GM21619 (cell line): ENCODE measurements around the gene PCBP3.

ENCODE experiments used
- ATAC-seq: cut with Tn5 transposase; IDR thresholded peaks from one replicate; pipeline ENCODE4 v1.9.1; 2021; ENCODE audit not compliant: unreplicated experiment

PCBP3 gene

DNA sequence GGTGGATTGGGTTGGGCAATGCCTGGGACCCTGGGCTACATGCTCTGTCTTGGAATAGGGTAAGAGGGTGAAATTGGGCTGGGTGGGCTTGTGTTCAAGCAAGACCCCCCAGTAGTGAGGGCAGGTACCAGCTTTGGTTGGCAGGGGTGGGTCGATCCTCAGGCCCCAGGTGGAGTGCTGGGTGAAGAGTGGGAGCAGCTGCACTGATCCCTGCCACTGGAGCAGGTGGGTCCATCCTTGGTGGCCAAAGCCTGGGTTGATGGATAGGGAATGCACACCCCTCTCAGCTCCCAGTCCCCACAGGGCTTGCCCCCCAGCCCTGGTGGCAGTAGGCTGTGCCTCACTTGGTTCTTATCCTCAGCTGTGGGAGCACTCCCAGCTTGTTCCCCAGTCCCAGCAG lies 135.2 kb downstream of the PCBP3 start:
- ATAC-seq, result no peak

DNA sequence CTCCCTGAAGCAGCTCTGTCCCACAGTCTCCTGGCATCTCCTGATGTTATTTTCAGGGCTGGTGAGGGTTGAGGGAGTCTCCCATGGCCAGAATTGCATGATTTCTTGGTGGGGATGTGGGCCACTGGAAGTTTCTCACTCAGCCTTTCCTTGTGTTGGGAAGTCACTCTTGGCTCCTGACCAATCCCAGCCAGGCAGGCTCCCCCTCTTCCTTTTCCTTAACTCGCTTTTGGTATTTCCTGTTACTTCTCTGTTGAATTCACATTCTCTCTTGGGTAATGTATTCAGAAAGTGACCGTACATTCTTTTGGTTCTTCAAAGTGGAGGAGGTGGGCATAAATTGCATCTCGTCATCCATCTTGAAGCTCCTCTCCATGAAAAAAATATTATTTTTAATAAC lies 135.7 kb downstream of the PCBP3 start:
- ATAC-seq, result no peak

DNA sequence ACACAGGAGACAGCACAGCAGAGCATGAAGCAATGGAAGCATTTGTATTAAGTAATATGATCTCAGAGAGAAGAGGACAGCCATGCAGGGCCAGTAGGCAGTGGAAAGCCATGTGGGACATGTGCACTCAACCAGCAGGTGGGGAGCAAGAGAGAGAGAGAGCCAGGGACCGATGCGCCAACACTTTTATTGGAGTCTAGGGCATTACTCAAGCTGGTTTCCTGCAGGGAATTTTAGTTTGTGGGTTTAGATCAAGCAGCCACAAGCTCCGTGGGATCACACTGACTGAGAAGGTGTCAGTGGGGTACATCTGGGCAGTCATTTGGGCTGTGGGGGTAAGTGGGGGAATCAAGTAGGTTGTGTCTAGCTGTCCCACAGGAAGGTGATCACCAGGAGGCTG lies 137.1 kb downstream of the PCBP3 start:
- no peak for ATAC-seq

DNA sequence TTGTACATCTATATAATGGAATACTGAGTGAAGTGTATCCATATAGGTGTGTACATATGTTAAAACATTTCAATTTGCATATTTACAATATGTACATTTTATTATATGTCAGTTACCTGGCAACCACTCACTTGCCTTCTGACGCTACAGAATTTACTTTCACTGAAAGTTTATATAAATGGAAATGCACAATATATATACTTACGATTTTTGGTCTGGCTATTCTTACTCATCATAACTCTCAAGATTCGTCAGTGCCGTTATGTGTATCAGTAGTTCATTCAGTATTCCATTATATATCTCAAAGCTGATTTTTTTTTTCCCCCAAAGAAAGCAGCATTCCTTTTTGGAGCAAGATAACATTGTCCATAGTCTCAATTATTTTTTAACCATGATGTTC lies 138.2 kb downstream of the PCBP3 start:
- no peak for ATAC-seq

DNA sequence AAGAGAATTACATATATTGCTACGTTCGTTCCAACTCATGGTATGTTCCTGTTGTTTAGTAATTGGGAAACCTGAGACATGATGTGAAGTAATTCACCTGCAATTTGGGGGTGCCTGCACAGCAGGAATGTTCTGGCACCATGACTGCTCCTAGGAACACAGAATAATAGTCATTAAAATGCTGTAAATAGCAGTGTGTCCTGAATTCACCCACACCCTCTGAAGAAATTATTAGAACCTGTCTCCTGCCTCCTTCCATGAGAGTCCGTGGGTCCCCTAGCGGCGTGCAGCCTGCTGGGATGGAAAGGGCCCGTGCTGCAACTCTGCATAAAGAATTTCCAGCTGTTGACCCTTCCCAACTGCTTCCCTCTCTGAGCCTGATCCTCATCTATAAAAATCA lies 143.1 kb downstream of the PCBP3 start:
- no peak for ATAC-seq

DNA sequence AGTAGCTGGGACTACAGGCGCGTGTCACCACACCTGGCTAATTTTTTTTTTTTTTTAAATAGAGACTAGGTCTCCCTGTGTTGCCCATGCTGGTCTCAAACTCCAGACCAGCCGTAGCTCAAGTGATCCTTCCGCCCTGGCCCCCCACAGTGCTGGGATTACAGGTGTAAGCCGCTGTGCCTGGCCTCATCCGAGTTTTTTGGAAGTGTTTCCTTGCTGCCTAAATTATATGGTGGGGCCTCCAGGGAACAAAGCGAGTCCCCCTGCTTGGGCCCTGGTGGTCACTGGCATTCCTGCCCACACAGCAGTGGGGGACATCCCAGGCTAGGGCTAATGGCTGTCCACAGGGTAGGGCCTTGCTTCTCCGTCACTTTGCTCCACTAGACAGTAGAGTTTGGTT lies 143.8 kb downstream of the PCBP3 start:
- no peak for ATAC-seq

DNA sequence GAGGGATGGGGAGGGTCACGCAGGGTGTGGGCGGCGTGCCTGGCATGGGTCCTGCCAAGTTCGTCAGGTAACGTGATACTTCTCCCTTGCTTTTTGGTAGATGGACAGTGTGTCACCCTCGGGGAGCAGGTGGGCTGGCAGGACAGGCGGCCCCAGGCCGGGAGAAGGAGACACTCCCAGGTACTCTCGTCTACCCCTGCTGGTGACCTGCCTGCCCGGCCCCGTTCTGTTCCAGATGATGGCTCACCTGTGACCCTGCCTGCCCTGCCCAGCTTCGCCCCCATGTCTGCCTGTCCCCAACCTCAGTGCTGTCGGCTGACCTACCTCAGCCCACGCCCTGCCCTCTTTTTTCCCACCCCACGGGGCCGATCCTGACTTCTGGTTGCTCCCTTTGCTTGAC lies 144.7 kb downstream of the PCBP3 start:
- ATAC-seq, result no peak

DNA sequence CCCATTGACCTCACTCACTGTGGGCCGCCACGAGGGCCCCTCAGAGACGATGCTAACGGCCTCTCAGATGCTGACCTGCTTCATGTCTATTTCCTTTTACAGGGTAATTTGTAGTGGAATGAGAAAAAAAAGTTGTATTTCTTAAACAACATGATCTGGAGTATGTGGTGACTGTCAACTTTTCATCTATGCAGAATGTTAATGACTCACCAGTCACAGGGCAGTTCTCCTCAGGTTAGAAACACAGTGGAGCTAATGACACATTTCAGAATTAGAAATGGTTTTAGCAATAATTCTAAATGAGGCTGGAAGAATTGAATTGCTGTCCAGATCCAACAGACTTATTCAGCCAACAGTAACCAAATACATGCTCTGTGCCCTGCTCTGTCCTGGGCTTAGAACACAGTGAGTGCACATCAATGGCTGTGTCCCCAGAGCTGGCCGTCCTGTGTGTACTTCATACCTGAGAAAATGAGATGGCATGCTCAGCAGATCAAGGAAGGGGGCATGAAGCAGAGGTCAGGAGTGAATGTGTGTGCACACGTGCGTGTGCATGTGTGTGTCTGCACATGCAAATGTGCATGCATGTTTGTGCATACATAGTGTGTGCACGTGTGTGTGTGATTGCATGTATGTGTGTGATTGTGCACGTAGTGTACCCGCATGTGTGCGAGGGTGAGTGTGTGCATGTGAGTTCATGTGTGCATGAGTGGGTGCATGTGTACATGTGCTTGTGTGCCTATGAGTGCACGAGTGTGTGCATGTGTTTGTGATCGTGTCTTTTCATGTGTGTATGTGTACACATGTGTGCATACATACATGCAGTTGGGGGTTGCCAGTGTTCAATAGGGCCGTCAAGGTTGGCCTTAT lies 145.3 kb downstream of the PCBP3 start:
- ATAC-seq, result no peak

DNA sequence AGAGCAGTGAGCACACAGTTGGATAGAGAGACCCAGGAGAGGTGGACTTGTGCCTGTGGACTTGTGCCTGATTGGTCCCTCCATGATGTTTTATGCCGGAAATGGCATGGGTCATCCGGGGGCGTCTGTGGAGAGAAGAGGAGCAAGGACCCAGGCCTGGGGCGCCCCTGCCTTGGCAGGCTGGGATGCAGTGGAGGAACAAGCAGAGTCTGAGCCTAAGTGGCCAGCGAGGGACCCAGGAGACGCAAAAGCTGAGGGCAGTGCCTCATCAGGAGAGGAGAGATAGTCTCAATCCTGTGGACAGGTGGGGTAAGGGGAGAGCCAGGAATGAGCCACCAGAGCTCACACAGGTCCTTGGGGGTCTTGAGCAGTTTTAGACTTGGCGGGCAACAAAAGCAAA lies 146.9 kb downstream of the PCBP3 start:
- no peak for ATAC-seq

DNA sequence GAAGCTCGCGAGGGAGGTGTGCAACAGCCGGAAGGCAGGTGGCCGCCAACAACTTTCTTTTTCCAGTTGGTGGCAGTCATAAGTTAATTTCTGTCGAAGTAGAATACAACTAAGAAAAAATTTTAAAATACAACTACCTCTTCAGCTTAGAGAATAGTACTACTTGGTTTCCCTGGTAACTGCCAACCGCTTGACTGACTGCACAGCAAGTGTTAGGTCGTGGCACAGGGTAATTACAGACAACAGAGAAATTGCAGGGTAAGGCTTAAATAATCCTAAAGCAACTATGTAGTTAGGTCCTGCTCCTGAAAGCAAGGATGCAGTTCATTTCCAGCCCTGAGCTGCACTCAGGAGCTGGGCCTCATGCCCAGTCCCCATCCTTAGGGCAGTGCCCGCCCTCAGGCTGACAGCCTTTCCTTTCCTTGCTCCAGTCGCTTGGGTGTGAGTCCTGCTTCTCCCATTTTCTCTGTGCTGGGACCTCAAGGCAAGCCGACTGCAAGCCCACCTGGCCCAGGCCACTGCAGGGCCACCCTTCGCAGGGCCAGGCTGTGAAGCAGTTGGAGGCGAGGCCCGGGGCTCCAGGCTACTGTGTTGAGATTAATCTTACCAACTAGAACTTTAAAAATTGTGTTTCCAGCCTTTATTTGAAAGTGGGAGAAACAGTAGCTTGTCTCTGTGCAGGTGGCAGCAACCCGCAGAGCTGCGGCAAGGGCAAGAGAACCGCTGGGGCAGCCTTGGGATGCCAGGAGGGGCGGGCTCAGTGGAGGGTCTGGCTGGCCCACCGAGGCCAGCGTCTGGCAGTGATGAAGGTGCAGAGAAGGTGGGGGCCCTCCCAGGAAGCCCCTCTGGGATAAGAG lies 148.3 kb downstream of the PCBP3 start:
- no peak for ATAC-seq

DNA sequence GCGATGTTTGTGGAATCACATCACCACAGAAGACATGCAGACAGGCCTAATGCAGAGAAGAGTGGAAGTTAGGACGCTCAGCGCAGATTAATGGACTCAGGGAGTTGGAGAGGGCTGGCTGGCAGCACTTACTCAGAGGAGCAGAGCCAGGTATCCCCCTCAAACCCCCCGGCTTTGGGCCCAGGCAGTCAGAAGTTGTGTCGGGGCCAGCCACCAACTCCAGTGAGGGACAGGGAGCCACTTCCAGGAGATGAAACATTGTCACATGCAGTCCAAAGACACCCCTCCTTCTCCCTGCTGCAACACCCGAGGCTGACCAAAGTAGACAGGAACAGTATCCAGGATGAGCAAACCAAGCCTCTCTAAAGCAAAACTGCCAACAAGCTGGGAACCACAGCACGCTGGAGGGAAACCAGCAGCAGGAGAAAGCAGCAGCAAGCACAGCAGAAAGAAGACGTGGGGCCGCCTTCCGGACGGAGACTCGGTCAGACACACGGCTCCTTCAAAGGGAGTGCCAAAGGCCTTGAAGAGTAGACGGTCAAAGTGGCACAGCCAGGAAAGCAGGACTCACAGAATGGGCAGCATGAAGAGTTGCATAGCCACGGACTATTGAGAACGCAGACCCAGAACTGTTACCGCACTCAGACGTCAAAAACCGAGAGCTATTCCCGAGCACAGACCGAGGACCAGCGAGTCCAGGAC lies 149.3 kb downstream of the PCBP3 start:
- ATAC-seq, result no peak

DNA sequence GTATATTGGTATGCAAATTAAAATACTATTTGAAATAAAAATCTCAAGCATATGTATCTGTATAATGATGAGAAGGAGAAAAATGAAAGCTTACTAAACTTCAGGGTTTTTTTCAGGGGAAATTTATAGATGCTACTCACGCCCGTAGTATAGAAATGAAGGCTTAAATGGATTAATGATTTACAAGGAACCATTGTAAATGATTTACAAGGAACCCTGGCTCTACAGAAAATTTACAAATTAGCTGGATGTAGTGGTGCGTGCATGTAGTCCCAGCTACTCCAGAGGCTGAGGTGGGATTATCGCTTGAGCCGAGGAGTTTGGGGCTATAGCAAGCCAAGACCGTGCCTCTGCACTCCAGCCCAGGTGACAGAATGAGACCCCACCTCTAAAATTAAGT lies 150.5 kb downstream of the PCBP3 start:
- no peak for ATAC-seq

DNA sequence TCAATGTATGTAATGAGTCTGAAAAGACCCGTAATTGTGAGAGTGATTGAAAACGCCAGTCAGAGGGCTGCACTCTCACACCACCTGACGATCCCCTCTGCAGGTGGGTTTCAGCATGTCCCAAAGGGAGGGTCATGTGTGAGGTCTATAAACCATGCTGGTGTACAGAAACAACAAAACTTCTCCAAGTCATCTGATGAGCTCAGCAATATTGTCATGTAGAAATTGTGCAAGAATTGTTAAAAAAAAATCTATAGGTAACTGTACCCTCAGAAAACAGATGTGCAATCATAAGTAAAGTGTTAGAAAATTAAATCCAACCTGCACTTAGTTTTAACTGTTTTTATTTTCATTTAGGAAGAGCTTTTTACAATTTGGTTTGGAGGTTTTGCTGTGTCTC lies 152.5 kb downstream of the PCBP3 start:
- no peak for ATAC-seq

DNA sequence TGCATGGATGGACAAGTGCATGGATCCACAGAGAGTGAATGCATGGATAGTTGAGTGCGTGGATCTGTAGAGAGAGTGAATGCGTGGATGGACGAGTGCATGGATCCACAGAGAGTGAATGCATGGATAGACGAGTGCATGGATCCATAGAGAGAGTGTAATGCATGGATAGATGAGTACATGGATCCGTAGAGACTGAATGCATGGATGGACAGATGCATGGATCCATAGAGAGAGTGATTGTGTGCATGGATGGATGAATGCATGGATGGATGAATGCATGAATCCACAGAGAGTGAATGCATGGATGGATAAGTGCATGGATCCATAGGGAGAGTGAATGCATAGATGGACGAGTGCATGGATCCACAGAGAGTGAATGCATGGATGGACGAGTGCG lies 153.8 kb downstream of the PCBP3 start:
- ATAC-seq, result no peak

DNA sequence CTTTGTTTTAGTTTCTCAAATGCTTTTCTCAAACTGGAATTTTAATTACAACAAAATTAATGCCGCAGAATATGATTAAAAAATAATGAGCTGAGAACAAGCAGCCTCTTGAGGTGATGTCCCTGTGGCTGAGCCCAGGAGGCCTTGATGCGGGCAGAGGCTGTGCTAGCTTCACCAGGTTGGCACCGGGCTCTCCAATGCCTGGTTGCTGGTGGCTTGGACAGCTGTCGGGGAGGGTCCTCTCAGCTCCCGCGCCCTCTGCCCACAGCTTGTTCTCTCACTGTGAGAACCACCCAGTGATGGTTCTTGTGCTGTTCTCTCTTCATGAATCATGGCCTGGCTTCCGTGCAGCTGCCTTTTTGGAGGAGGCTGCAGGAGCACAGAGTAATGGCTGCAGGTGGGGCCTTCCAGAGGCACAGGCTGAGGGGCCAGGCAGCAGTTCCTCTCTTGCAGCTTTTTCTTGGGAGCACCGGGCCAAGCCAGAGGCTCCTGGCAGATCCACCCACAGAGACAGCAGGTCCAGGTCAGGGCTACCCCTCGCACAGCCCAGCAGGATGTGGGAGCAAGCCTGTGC lies 156.3 kb downstream of the PCBP3 start:
- no peak for ATAC-seq

DNA sequence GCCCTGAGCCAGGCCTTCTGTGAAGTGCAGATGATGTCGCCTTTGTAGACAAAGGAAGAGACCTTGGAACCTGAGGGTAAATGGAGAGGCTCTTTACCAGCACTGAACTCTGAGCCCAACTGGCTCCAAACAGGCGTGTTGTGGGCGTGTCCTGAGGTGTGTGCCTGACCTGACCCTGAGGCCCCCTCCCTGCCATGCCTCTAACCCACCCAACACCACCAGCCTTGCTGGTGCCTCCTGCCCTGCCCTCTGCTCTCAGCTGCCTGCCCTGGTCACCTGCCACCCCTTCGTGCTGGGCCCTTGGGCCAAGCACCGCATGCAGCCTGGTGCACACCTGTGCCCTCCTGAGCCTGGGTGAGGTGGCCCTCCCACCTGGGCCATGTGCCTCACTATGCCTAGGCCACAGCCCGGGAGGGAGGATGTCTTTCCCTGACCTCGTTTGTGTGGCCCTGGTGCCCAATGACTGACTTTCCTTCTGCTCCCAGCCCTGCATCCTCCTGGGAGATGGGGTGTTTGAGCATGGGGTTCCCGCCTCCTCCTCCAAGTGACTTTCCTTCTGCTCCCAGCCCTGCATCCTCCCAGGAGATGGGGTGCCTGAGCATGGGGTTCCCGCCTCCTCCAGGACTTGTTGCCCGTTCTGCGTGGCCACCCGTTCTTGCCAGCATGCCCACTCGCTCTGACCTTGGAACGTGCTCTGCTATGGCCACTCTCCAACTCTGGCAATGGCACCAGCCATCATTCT lies 157.0 kb downstream of the PCBP3 start:
- ATAC-seq, result no peak

DNA sequence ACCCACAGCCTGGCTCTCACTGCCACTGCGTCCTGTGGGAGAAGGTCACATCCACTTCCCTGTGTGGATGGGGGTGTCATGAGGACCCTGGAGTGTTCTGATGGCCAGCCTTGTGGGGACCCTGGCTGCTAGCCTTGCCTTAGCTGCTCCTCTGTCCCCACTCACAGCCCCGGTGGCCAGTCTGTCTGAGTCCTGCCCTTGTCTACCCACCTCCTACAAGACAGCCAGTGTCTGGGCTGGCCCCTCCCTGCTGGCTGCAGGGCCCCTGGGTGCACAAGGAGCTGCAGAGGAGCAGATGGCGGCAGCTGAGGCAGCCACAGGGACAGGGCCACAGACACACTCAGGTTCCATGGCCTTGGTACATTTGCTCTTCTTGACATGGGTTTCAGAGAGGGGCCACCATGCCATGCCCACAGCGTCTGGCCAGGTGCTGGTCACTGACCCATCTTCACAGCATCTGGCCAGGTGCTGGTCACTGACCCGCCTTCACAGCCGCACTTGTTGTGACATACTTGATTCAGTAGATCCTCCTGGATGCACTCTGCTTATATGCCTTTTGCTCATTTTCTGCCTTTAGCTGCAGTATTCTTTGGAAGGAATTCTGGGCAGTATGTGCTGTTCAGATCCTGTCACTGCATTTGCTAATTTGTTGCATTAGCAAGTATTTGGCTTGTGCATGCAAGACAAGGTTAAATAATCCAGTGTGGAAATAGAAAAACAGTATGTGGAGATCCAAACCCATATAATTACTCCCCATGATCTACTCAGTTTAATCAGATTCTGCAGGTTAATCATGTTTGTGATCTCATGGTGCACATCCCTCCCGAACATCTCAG lies 157.8 kb downstream of the PCBP3 start:
- no peak for ATAC-seq

DNA sequence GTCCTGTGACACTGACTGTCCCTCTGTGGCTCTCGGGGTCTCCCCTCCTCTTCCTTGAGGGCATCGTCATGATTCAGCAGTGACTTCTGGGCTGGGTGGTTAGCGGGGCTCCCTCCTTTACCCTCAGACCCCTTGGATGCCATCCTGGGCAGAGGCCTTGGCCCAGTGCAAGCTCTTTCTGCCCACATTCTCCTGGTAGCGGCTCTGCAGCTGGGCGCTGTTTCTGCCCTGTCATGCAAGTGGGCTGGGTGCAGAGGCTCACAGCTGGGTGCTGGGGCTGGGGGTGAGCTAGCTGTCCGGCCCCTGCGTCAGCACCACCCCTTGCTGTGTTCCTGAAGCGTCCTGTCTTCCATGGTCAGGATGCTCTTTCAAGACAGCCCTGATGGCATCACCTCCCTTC lies 158.5 kb downstream of the PCBP3 start:
- ATAC-seq, result no peak

DNA sequence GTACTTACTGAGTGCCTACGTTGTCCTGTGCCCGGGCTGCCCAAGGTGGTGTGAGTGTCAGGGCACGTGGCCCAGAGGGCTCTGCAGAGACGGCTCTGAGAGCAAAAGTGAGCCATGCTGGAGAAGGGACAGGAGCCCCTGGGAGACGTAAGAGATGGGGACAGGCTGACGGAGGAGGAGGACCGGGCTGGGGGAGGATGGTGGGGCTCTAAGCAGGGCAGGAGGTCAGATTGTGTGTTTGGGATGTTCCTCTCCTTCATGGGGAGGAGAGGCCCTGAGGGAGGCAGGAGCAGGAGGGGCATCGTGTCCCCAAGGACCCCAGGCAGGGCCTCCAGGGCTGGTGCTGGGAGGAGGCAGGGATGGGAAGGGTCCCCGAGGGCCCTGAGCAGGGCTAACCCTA lies 158.9 kb downstream of the PCBP3 start:
- no peak for ATAC-seq
